A549 treated with GW870086 at 1 μM for 4 hours (cell line): Measurements from ENCODE around the gene LACRT. TPM values are rescaled to one million over a fixed set of nuclear protein-coding genes. Genes with fewer than 3 reads are reported as not detected.

Experiments used
- total RNA-seq: library from RNA; stranded (reverse); fragments of 200-300 nt; extraction: Qiagen RNA extraction; gene quantifications from 5 replicates; pipeline ENCODE4 v1.2.3, GENCODE V29; 2022; ENCODE audit warnings: low read depth

LACRT gene, protein sequence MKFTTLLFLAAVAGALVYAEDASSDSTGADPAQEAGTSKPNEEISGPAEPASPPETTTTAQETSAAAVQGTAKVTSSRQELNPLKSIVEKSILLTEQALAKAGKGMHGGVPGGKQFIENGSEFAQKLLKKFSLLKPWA
- total RNA-seq = not detected in 5 replicates

DNA sequence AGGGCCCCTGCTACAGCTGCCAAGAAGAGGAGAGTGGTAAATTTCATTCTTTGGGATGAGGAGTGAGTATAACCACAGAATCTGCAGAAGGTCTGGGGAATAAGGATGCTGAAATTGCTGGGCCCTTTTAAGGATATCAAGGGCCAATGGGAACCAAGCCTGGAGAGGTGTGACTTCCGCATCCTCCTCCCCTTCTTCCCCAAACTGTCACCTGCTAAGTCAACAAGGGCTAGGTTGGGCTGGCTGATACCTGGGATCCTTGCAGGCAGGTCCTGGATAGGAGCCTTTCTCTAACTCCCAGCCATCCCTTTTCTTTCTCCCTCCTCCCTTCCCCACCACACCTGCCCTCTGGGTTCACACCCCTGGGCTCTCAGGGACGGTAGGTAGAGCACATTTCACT, at the start of gene LACRT:
TSS of gene LACRT (minus strand) at position 101 of the 400 bp plus-strand sequence. CDS start at position 47, 54 bp downstream.

DNA sequence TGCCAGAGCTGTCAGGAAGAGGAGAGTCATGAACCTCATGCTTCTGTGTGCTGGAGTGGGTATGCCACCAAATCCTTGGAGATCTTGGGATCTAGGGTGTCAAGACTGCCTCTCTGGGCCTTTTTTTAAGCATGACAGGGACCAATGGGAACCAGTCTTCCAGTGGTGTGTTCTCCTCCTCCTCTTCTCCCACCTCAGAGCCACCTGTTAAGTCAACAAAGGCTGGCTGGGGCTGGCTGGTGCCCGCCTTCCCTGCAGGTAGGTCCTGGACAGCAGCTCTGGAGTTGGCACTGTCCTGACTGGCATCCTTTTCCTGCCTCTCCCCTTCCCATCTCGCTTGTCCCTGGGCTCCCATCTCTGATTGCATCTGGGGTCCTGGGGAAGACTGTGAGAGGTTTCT, 13.6 kb upstream of the LACRT start, which contains the start of gene DCD:
TSS of gene DCD (minus strand) at position 101 of the 400 bp plus-strand sequence. CDS start at position 39, 62 bp downstream.

DNA sequence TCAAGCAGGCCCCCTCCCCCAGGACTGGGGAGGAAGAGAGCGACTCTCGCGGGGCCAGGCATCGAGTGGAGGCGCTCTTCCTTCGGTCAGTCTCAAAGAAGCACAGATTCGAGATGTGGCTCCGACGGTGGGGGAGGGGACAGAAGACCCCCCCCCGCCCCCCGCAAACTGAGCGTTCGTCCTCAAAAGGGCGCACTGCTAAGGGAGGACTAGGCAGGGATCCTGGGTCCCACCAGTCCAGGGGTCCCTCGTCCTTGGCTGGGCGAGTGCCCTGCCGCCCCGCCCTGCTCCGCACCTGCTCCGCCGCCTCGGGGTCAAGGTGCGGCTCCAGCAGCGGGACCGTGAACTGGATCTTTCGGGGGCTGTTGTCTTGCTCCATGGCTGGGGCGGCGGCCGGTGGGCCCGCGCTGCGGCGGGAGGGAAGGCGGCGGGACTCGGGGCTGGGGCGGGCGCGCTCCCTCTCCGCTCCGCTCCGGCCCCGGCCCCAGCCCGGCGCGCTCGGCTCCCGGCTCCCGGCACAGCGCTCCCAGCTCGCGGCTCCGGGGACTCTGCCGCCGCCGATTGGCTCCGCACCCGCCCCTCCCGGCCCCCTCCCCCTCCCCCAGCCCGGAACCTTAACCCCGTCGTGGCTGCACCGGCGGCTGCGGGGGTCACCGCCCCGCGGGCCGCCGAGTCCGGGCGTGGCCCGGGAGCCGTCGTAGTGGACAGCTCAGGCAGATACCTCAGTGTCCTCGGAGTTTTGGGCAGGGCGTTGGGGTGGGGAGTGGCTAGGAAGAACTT, 46.4 kb downstream of the LACRT start, which contains the start of gene PPP1R1A:
TSS of gene PPP1R1A (minus strand) at position 550 of the 780 bp plus-strand sequence. CDS start at position 379, 171 bp downstream.

Other genes starting within 250 kb of the LACRT start
- gene ITGA5, start 215.6 kb downstream of the LACRT start, total RNA-seq = 195 to 281 TPM (median 253 TPM) in 5 replicates
- gene GTSF1, start 161.3 kb downstream of the LACRT start, total RNA-seq = not detected in 5 replicates
- 0.02 TPM in 1 of 5 replicates, not detected in the others for gene NCKAP1L, start 137.1 kb downstream of the LACRT start, total RNA-seq
- 0.17 TPM in 1 of 5 replicates, not detected in the others for gene PDE1B, start 85.3 kb downstream of the LACRT start, total RNA-seq
- 0.21 to 0.24 TPM in 2 of 5 replicates, not detected in the others for gene PPP1R1A, start 46.2 kb downstream of the LACRT start, total RNA-seq
- not detected in 5 replicates for gene DCD, start 13.5 kb upstream of the LACRT start, total RNA-seq
- gene MUCL1, start 219.6 kb upstream of the LACRT start, total RNA-seq = not detected in 5 replicates